GM18505 (cell line): ENCODE results near the gene C19orf25.

Experiments
- ATAC-seq: cut with Tn5 transposase; IDR thresholded peaks from one replicate; pipeline ENCODE4 v1.9.1; 2021; ENCODE audit not compliant: unreplicated experiment
- POLR2A ChIP-seq: IDR thresholded peaks from 4 replicates; pipeline ENCODE4 v1.6.1; 2011; ENCODE audit warnings: borderline replicate concordance; ENCODE audit not compliant: insufficient read depth, insufficient read length; ENCODE audit errors: extremely low read depth

Gene C19orf25

GRCh38 chr19:1428738-1429391, 50.1 kb downstream of the C19orf25 start:
- no peak for TF ChIP-seq POLR2A

GRCh38 chr19:1427221-1427920, 51.6 kb downstream of the C19orf25 start:
- no peak for TF ChIP-seq POLR2A
- ATAC-seq, result no peak

More at GRCh38 chr19:1428738-1429391, 50.1 kb downstream of the C19orf25 start:
- no peak for ATAC-seq

DNA sequence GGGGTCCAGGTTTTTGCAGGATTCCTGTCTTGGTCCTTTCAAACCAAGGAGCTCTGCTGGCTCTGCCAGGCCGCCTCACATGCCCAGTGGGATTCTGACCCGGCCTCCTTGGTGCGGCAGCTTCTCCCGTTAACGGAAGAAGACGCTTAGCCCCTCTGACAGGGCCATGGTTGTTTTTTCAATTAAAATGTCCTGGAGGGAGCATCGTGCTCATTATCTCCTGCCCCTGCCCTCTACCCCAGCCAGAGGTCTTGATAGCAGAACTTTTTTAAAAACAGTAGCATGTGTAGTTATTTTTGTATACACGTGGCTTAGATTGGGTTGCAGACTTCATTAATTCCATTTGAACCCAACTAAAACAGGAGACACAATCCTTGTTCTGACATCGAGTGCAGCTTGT, 52.3 kb downstream of the C19orf25 start:
- TF ChIP-seq POLR2A, result no peak

DNA sequence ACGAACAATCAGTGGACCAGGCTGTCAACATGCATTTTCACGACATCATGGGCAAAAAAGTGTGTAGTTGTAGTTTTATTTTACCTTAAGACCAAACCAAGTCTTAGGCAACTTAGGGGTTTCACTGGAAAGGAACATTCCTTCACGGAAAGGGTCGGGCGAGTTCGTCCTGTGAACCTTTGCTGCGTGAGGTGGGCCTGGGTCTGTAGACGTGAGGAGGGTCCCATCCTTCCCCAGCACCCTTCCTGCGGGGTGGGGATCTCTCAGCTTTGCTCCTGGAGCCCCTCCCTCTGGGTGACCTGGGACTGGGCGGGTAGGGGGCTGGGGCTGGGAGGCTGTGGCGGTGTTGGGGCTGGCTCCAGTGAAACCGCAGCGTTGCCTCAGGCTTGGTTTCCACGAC, 53.1 kb downstream of the C19orf25 start:
- ATAC-seq, result no peak
- TF ChIP-seq POLR2A, result no peak

More for the DNA sequence above, 52.3 kb downstream of the C19orf25 start:
- ATAC-seq, result no peak

DNA sequence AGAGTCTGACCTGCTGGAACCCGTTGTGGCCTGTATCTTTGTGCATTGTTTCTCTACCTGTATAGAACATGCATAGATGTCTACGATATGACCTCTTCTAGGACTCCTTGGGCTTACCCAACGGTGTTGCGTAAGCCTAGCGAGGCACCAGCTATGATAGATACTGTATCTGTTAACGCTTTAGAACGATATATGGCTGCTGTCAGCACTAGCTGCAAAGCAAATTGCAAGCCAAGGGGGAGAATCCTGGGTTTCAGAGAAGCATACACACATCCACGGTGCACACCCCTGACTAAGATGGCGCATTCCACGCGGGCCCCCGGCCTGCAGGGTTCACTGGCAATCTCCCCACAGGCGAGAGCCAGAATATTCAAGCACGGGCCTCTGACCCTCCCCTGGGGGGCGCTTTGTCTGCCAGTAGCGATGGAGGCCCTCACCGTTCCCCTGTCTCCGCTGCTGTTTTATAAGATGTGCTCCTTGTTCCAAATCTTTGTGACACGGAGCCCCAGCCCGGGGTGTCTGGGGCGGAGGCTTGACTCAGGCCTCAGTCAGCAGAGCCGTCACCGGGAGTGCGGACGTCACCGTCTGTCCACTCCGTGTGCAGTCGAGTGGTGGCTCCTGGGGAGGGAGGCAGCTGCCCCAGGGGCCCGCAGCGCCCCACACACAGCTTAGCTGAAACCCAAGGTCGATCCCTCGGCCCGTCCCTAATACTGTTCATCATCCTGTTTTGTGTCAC, 53.7 kb downstream of the C19orf25 start:
- no peak for ATAC-seq
- TF ChIP-seq POLR2A, result peak; percentile 25

- no peak for ATAC-seq
- TF ChIP-seq POLR2A, result no peak
Measured at GRCh38 chr19:1424192-1424955, 54.6 kb downstream of the C19orf25 start.

DNA sequence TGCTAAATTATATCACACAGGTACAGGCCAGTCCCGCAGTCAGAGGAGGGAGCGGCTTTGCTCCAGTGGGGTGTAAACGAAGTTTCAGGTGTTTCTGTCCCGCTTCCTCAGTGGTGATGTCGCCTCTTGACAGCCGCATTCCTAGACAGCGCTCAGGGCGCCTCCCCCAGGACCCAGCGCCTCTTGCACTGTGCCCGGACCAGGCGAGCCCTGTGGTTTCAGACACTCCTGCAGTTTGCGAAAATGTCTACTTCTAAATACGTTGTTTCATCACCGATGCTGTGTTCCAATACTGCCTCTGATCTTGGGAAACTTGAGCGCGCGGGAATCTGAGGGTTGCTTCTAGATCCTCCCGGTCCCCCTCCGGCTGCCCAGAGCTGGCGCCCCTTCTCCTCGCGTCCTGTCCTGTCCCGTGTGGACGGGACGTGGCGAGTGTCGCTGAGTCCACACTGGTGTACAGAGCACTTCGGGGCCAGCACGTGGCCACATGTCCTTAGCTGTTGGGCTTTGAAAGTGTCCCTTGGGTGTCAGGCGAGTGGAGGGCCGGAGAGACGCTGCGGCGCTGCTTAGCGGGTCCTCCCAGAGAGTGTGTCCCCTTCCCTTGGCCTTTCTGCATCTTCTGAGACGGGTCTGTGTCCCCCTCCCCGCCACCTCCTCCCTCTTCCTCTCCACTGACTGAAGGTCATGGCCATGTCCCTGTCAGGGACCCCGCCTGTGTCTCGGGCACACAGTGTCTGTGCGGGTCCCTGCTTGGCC, 55.4 kb downstream of the C19orf25 start:
- ATAC-seq, result no peak
- no peak for TF ChIP-seq POLR2A
